A549 (cell line): ENCODE measurements around the gene CYP24A1. TPM values are rescaled to one million over a fixed set of nuclear protein-coding genes. Genes with fewer than 3 reads are reported as not detected.
A peak's percentile ranks its signal among the peaks of the same experiment; 100 is the strongest.

Experiments
- ATAC-seq, 2 experiments: fragments of 200-7000 bp in 1 of 2; fragments of >200 bp in 1 of 2; cut with Nextera tagmentation in 1 of 2; cut with Tn5 transposase in 1 of 2; 3 replicates each; pipeline versions ENCODE4 v1.8.0 to v1.9.1; 2018 to 2020; ENCODE audit warnings: mild to moderate bottlenecking in 1 of 2, moderate library complexity in 1 of 2
- CTCF ChIA-PET: fragments of 300-600 bp; sonication (Branson Sonifier 250); formaldehyde crosslinking; extraction: SDS; loops from one replicate; lab custom pipeline; 2021; ENCODE audit warnings: antibody characterized with exemption, inconsistent platforms; lab: Yijun Ruan, JAX
- POLR2A ChIA-PET: fragments of 350-600 bp; formaldehyde crosslinking; extraction: SDS; loops from one replicate; lab custom pipeline; 2021; ENCODE audit warnings: antibody characterized with exemption, inconsistent platforms; lab: Yijun Ruan, JAX
- DNase-seq, 2 experiments: peaks; one replicate each; pipeline versions ENCODE4 v3.0.0 to v3.0.0-alpha.2; 2011 to 2016; ENCODE audit warnings: low read depth in 1 of 2, low spot score in 1 of 2
- FAIRE-seq: peaks from 2 replicates; lab custom pipeline; 2011; peaks lifted over from hg19 to GRCh38; lab: Jason Lieb, UNC
- H3K27ac ChIP-seq, 2 experiments: fragments of >200 bp; sonication (Bioruptor Twin); formaldehyde crosslinking; 3 replicates each; pipeline ENCODE4 v1.5.1; 2016 to 2017
- H3K4me1 ChIP-seq: fragments of >200 bp; sonication (Bioruptor Twin); formaldehyde crosslinking; 3 replicates; pipeline ENCODE4 v1.6.1; 2016
- H3K4me2 ChIP-seq: fragments of >200 bp; sonication (Bioruptor Twin); formaldehyde crosslinking; 3 replicates; pipeline ENCODE4 v1.6.1; 2016
- H3K4me3 ChIP-seq: fragments of >200 bp; sonication (Bioruptor Twin); formaldehyde crosslinking; 3 replicates; pipeline ENCODE4 v1.5.1; 2016
- H3K9me3 ChIP-seq: fragments of >200 bp; sonication (Bioruptor Twin); formaldehyde crosslinking; 3 replicates; pipeline ENCODE4 v1.6.1; 2016
- BHLHE40 ChIP-seq: IDR thresholded peaks from 2 replicates; pipeline ENCODE4 v1.6.1; 2012; ENCODE audit warnings: low read depth, low read length, inconsistent platforms
- CBX2 ChIP-seq: fragments of 200-600 bp; sonication (generic); IDR thresholded peaks from 2 replicates; pipeline ENCODE4 v1.6.1; 2016; ENCODE audit warnings: low read depth, mild to moderate bottlenecking, borderline replicate concordance
- EHF ChIP-seq: fragments of 250-450 bp; sonication (Bioruptor Pico); IDR thresholded peaks from 2 replicates; pipeline ENCODE4 v1.5.0; 2020; ENCODE audit warnings: mild to moderate bottlenecking
- ESRRA ChIP-seq: fragments of 150-350 bp; IDR thresholded peaks from 2 replicates; pipeline ENCODE4 v1.6.1; 2014; ENCODE audit warnings: mild to moderate bottlenecking, low read length, borderline replicate concordance
- FOSB ChIP-seq: fragments of 250-450 bp; sonication (Bioruptor Pico); IDR thresholded peaks from 2 replicates; pipeline ENCODE4 v1.5.0; 2020; ENCODE audit warnings: mild to moderate bottlenecking, moderate library complexity
- FOSL2 ChIP-seq, 2 experiments: fragments of 450-650 bp in 1 of 2; fragments of >200 bp in 1 of 2; sonication (Bioruptor Twin) in 1 of 2; formaldehyde crosslinking; IDR thresholded peaks; 2 replicates each; pipeline versions ENCODE4 v1.5.0 to v1.6.1; 2016 to 2020; ENCODE audit warnings: mild to moderate bottlenecking in 1 of 2, moderate library complexity in 1 of 2
- FOXS1 ChIP-seq: fragments of 250-450 bp; sonication (Bioruptor Pico); IDR thresholded peaks from 2 replicates; pipeline ENCODE4 v1.5.0; 2020; ENCODE audit warnings: mild to moderate bottlenecking, moderate library complexity
- HEYL ChIP-seq: fragments of 250-450 bp; sonication (Bioruptor Pico); IDR thresholded peaks from 2 replicates; pipeline ENCODE4 v1.8.0; 2021; ENCODE audit warnings: mild to moderate bottlenecking, moderate library complexity
- JUNB ChIP-seq: fragments of >200 bp; sonication (Bioruptor Twin); formaldehyde crosslinking; IDR thresholded peaks from 2 replicates; pipeline ENCODE4 v1.6.1; 2016
- KDM1A ChIP-seq: fragments of 200-600 bp; sonication (generic); IDR thresholded peaks from 2 replicates; pipeline ENCODE4 v1.6.1; 2016; ENCODE audit warnings: low read depth, mild to moderate bottlenecking
- KDM5A ChIP-seq: fragments of 200-600 bp; sonication (generic); IDR thresholded peaks from 2 replicates; pipeline ENCODE4 v1.6.1; 2016; ENCODE audit warnings: antibody characterized with exemption, mild to moderate bottlenecking
- MAFK ChIP-seq: fragments of 450-650 bp; IDR thresholded peaks from 2 replicates; pipeline ENCODE4 v1.6.1; 2014; ENCODE audit not compliant: partially characterized antibody
- MAZ ChIP-seq: fragments of 150-350 bp; IDR thresholded peaks from 2 replicates; pipeline ENCODE4 v1.6.1; 2014; ENCODE audit warnings: antibody characterized with exemption, low read depth, low read length, borderline replicate concordance
- NFE2L2 ChIP-seq: fragments of 150-350 bp; conservative IDR thresholded peaks from 2 replicates; pipeline ENCODE4 v1.6.1; 2014; ENCODE audit warnings: low read length
- NPAS2 ChIP-seq: fragments of 250-450 bp; sonication (Bioruptor Pico); IDR thresholded peaks from 2 replicates; pipeline ENCODE4 v1.8.0; 2022; ENCODE audit warnings: mild to moderate bottlenecking, moderate library complexity, borderline replicate concordance
- NR3C1 ChIP-seq: fragments of >200 bp; sonication (Bioruptor Twin); formaldehyde crosslinking; IDR thresholded peaks from 3 replicates; pipeline ENCODE4 v1.6.1; 2017
- PHF8 ChIP-seq: fragments of 200-600 bp; sonication (generic); IDR thresholded peaks from 2 replicates; pipeline ENCODE4 v1.6.1; 2016; ENCODE audit warnings: low read depth, mild to moderate bottlenecking, antibody characterized with exemption, moderate library complexity, borderline replicate concordance
- RCOR1 ChIP-seq: fragments of 150-350 bp; IDR thresholded peaks from 2 replicates; pipeline ENCODE4 v1.6.1; 2014; ENCODE audit warnings: antibody characterized with exemption, low read length, low read depth
- RFX5 ChIP-seq: fragments of 450-650 bp; IDR thresholded peaks from 2 replicates; pipeline ENCODE4 v1.7.1; 2014; ENCODE audit warnings: antibody characterized with exemption, mild to moderate bottlenecking, moderate library complexity
- RNF2 ChIP-seq: fragments of 200-600 bp; sonication (generic); IDR thresholded peaks from 2 replicates; pipeline ENCODE4 v1.6.1; 2016; ENCODE audit warnings: low read depth, mild to moderate bottlenecking, antibody characterized with exemption, moderate library complexity, borderline replicate concordance
- TFCP2L1 ChIP-seq: fragments of 250-450 bp; sonication (Bioruptor Pico); IDR thresholded peaks from 2 replicates; pipeline ENCODE4 v1.5.0; 2021; ENCODE audit warnings: mild to moderate bottlenecking
- TP53 ChIP-seq: fragments of 250-450 bp; sonication (Bioruptor Pico); IDR thresholded peaks from 2 replicates; pipeline ENCODE4 v1.5.0; 2021; ENCODE audit warnings: mild to moderate bottlenecking, moderate library complexity
- ZC3H11A ChIP-seq: fragments of 450-650 bp; IDR thresholded peaks from 2 replicates; pipeline ENCODE4 v1.6.1; 2014; ENCODE audit warnings: antibody characterized with exemption, mild to moderate bottlenecking
- ZNF302 ChIP-seq: fragments of 250-450 bp; sonication (Bioruptor Pico); IDR thresholded peaks from 2 replicates; pipeline ENCODE4 v1.9.0; 2021; ENCODE audit warnings: inconsistent platforms, mild to moderate bottlenecking, moderate library complexity
- ZSCAN20 ChIP-seq: fragments of 250-450 bp; sonication (Bioruptor Pico); IDR thresholded peaks from 2 replicates; pipeline ENCODE4 v1.8.0; 2022; ENCODE audit warnings: mild to moderate bottlenecking, moderate library complexity
- WGBS: methylation state at CpG from one replicate; pipeline ENCODE4 v1.1.6; 2017; ENCODE audit errors: missing lambda C conversion rate; 5-methylcytosine and 5-hydroxymethylcytosine counted together
- polyA plus RNA-seq, 4 experiments: library from polyadenylated mRNA; depleted of rRNA in 3 of 4; stranded (reverse); fragments of >200 nt; fragmentation: RNase III in 1 of 4; extraction: RNeasy Plus Mini Kit Qiagen cat#74134 plus additional on column Dnase treatment in 1 of 4; gene quantifications; 2 replicates in 3 of 4; 3 replicates in 1 of 4; pipeline ENCODE4 v1.2.3, GENCODE V29; 2011 to 2017
- TF ChIP-seq, protein P1 (sequence below): IDR thresholded peaks from 2 replicates; pipeline ENCODE4 v1.6.1; 2012
- TF ChIP-seq, protein P2 (sequence below): fragments of >200 bp; sonication (Bioruptor Twin); formaldehyde crosslinking; IDR thresholded peaks from 2 replicates; pipeline ENCODE4 v1.6.1; 2016
- TF ChIP-seq, protein P3 (sequence below): fragments of 150-350 bp; IDR thresholded peaks from 2 replicates; pipeline ENCODE4 v1.6.1; 2014; ENCODE audit warnings: low read depth, mild to moderate bottlenecking, low read length
- TF ChIP-seq, protein P4 (sequence below): fragments of 250-450 bp; sonication (Bioruptor Pico); IDR thresholded peaks from 2 replicates; pipeline ENCODE4 v1.5.0; 2021; ENCODE audit warnings: mild to moderate bottlenecking, moderate library complexity, borderline replicate concordance
- TF ChIP-seq, protein P5 (sequence below): fragments of >200 bp; sonication (Bioruptor Twin); formaldehyde crosslinking; IDR thresholded peaks from 3 replicates; pipeline ENCODE4 v1.6.1; 2016

The CYP24A1 gene
- polyA plus RNA-seq, 2 of the 4 experiments (the other 2 are of a cell fraction) = 722 to 1,617 TPM

DNA sequence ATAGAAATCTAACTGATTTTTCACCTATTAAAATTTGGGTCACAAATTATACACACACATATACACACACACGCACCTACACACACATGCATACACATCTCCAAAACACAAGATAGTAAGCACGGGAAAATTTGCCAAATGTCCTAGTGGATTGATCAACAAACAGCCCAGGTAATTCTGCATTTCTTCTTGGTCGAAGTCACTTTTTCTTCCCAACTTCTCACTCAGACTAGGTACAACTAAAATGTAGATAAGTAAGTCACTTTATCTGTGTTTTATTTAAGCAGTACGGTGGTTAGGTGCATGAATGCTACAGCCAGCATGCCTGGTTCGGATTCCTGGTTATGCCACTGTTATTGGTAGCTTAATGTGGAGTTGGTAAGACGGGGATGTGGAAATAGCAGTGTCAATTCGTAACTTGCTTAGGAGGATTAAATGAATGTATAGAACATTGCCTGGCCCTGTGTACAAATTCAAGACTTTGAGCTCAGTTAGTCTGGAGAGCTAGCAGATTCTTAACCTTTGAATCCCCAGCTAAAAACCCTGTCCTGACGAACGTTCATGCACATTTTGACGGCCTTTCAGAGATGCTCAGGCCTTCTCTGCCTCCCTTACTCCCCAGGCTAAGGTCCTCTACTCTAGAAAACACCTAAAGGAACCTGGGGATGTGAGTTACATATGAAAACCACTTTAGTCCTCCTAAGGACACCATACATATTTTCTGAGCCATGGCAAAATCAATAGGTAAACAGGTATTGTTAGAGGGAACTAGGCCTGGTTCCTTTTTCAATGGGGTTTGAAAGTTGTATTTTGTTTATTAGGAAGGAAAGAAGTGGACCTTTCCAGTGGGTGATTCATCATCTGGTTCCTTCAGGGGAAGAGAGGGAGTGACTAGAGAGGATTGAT lies 50.9 kb downstream of the CYP24A1 start (continued):
- TF ChIP-seq, protein P1, sequence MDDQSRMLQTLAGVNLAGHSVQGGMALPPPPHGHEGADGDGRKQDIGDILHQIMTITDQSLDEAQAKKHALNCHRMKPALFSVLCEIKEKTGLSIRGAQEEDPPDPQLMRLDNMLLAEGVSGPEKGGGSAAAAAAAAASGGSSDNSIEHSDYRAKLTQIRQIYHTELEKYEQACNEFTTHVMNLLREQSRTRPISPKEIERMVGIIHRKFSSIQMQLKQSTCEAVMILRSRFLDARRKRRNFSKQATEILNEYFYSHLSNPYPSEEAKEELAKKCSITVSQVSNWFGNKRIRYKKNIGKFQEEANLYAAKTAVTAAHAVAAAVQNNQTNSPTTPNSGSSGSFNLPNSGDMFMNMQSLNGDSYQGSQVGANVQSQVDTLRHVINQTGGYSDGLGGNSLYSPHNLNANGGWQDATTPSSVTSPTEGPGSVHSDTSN = no peak
- TF ChIP-seq, protein P2, sequence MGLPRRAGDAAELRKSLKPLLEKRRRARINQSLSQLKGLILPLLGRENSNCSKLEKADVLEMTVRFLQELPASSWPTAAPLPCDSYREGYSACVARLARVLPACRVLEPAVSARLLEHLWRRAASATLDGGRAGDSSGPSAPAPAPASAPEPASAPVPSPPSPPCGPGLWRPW = no peak
- no peak for TF ChIP-seq FOSL2 (IDR thresholded peaks at IDR 0.05)
- TF ChIP-seq FOSL2 (CRISPR knock-in tag; IDR thresholded peaks at IDR 0.05) = no peak
- peak; percentile 89 for TF ChIP-seq EHF (CRISPR knock-in tag)
- TF ChIP-seq ZNF302 (CRISPR knock-in tag) = peak; percentile 68
- TF ChIP-seq, protein P3, sequence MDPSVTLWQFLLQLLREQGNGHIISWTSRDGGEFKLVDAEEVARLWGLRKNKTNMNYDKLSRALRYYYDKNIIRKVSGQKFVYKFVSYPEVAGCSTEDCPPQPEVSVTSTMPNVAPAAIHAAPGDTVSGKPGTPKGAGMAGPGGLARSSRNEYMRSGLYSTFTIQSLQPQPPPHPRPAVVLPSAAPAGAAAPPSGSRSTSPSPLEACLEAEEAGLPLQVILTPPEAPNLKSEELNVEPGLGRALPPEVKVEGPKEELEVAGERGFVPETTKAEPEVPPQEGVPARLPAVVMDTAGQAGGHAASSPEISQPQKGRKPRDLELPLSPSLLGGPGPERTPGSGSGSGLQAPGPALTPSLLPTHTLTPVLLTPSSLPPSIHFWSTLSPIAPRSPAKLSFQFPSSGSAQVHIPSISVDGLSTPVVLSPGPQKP = no peak
- peak; percentile 94 for TF ChIP-seq FOSB (CRISPR knock-in tag)

DNA sequence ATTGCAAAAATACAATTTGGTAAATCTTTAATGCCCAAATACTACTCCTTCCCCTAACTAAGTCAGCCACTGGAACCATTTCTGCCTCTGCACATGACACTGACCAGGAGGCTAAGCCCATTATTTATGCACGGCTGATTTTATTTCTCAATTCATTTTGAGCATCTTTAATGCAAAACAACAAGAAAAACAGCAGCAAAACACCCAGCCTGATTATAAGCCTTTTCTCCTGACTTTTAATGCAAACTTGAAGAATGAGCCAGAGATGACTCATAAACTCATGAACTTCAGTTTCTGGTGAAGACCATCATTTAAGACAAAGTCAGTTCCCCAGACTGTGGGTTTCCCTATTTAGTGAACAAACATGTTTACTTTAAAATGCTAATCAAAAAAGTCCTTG lies 51.6 kb downstream of the CYP24A1 start:
- no peak overlapping the region for H3K4me3 ChIP-seq
- peak in 1 of 2 experiments; percentile 66 for DNase-seq
- ChIA-PET CTCF (interaction anchor here (0.6 to 4.2 kb wide), 7 partner anchors 11 to 38 kb away, joined by 3 to 20 read pairs (median 4); no protein-coding TSS in a partner anchor), POLR2A (interaction anchor here (0.6 to 2.3 kb wide), 5 partner anchors 9 to 47 kb away, joined by 3 to 34 read pairs (median 12); no protein-coding TSS in a partner anchor)
- FAIRE-seq = peak; percentile 92
- no peak for ATAC-seq
- 6% methylated on average over 1 of the region's 1 CpG for WGBS
- peaks cover 5% of the 10 kb centered on the region; the same call in 1 of the 3 replicates for H3K9me3 ChIP-seq
- H3K4me1 ChIP-seq = peaks cover 86% of the 10 kb centered on the region
- H3K4me2 ChIP-seq = peak overlapping the region; percentile 53
- H3K27ac ChIP-seq = peak overlapping the region; percentile 94 to 98
- TF ChIP-seq HEYL (CRISPR knock-in tag) (no peak), CBX2 (no peak), BHLHE40 (no peak), EHF (CRISPR knock-in tag) (peak; percentile 62; the same call in 1 of the 2 replicates), JUNB (peak; percentile 73), KDM5A (no peak), PHF8 (no peak), MAFK (no peak), KDM1A (no peak), TFCP2L1 (CRISPR knock-in tag) (no peak), RNF2 (no peak), ESRRA (no peak), FOXS1 (CRISPR knock-in tag) (peak; percentile 41), ZC3H11A (no peak), NFE2L2 (no peak), TP53 (CRISPR knock-in tag) (no peak), NPAS2 (CRISPR knock-in tag) (no peak), ZSCAN20 (CRISPR knock-in tag) (0 out of 2 replicates have a peak, but pooled peaks have one; percentile 1), MAZ (no peak), NR3C1 (no peak), RFX5 (no peak), RCOR1 (no peak)
- TF ChIP-seq, protein P1 = no peak
- TF ChIP-seq, protein P4, sequence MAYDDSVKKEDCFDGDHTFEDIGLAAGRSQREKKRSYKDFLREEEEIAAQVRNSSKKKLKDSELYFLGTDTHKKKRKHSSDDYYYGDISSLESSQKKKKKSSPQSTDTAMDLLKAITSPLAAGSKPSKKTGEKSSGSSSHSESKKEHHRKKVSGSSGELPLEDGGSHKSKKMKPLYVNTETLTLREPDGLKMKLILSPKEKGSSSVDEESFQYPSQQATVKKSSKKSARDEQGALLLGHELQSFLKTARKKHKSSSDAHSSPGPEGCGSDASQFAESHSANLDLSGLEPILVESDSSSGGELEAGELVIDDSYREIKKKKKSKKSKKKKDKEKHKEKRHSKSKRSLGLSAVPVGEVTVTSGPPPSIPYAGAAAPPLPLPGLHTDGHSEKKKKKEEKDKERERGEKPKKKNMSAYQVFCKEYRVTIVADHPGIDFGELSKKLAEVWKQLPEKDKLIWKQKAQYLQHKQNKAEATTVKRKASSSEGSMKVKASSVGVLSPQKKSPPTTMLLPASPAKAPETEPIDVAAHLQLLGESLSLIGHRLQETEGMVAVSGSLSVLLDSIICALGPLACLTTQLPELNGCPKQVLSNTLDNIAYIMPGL (CRISPR knock-in tag) = no peak
- TF ChIP-seq, protein P2 = no peak
- TF ChIP-seq, protein P5, sequence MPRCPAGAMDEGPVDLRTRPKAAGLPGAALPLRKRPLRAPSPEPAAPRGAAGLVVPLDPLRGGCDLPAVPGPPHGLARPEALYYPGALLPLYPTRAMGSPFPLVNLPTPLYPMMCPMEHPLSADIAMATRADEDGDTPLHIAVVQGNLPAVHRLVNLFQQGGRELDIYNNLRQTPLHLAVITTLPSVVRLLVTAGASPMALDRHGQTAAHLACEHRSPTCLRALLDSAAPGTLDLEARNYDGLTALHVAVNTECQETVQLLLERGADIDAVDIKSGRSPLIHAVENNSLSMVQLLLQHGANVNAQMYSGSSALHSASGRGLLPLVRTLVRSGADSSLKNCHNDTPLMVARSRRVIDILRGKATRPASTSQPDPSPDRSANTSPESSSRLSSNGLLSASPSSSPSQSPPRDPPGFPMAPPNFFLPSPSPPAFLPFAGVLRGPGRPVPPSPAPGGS = no peak
